Prostate gland (tissue), 2 donors: ENCODE measurements around the gene CSNK2A3.

ENCODE experiments used
- CTCF ChIP-seq, 4 experiments: fragments of 200-600 bp in 2 of 4; fragments of 450-650 bp in 2 of 4; sonication (generic) in 2 of 4; IDR thresholded peaks; 1 replicate in 3 of 4; 2 replicates in 1 of 4; pipeline ENCODE4 v1.5.1; 2016 to 2019; ENCODE audit warnings: antibody characterized with exemption in 4 of 4, mild to moderate bottlenecking in 2 of 4, moderate library complexity in 2 of 4
- POLR2A ChIP-seq: fragments of 450-650 bp; IDR thresholded peaks from one replicate; pipeline ENCODE4 v1.6.1; 2016; ENCODE audit warnings: antibody characterized with exemption, mild to moderate bottlenecking
- POLR2AphosphoS5 ChIP-seq: sonication (generic); formaldehyde crosslinking; IDR thresholded peaks from one replicate; pipeline ENCODE4 v1.6.1; 2017; ENCODE audit warnings: antibody characterized with exemption

DNA sequence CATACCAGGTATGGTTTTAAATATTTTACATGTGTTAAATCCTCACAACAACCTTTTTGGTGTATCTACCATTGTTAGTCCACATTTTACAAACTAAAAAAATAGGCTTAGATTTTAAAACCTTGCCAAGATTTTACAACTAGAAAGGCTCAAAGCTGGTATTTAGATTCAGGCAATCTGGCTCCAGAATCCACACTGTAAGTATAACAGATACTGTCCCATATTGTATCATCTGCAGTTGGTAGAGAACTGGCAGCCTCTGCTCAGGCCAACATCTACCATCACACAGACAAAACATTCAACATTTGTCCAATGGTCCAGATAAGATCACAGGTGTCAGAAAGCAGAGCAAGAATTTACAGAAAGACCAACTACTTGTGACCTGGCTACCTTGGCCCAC, 30.9 kb downstream of the CSNK2A3 start:
- no peak for TF ChIP-seq CTCF (IDR thresholded peaks at IDR 0.05)
- no peak for TF ChIP-seq POLR2A
- no peak for TF ChIP-seq POLR2AphosphoS5
